ENCODE measurements around the gene SLC9A9.

SLC9A9 gene

GRCh38 chr3:143514109-143514508, 334.2 kb downstream of the SLC9A9 start:
- no peak for DNase-seq (ENCODE audit: low read depth)
- H3K4me3 ChIP-seq (ENCODE audit: control insufficient read depth, low read depth, low read length): no peak overlapping the region
- TF ChIP-seq, protein P1, sequence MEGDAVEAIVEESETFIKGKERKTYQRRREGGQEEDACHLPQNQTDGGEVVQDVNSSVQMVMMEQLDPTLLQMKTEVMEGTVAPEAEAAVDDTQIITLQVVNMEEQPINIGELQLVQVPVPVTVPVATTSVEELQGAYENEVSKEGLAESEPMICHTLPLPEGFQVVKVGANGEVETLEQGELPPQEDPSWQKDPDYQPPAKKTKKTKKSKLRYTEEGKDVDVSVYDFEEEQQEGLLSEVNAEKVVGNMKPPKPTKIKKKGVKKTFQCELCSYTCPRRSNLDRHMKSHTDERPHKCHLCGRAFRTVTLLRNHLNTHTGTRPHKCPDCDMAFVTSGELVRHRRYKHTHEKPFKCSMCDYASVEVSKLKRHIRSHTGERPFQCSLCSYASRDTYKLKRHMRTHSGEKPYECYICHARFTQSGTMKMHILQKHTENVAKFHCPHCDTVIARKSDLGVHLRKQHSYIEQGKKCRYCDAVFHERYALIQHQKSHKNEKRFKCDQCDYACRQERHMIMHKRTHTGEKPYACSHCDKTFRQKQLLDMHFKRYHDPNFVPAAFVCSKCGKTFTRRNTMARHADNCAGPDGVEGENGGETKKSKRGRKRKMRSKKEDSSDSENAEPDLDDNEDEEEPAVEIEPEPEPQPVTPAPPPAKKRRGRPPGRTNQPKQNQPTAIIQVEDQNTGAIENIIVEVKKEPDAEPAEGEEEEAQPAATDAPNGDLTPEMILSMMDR (conservative IDR thresholded peaks at IDR 0.05; ENCODE audit: control insufficient read depth, insufficient read depth, low read depth, low read length): no peak

DNA sequence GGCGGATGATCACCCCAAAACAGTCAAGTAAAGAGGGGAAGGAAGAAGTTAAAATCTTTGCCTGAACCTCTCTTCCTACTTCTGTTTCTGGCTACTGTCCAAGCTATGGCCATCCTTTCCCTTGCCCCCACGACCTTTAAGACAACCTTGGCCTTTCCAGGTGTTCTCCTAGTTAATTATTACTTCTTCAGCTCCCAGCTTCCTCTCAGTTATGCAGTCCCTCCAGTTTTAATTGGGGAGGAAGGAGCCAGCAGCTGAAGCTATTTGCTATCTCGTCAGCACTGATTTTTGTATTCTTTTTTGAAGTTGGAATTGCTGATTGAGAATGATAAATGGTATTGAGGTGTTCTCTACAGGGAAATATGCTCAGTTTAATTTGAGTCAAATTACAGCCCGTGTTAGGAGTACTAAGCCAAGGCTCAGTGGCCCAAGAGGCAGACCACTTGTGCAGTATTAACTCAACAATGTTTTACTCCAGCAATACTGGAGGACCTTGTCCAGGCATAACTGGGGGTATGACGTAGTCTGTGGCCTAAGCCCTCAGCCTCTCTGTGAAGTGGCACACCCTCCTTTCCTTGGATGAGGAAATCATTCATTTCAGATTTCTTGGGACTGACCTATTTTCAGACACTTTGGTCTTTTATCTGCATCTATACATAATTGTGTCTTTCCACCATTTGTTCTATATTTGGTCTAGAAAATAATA, 336.9 kb downstream of the SLC9A9 start:
- no peak for DNase-seq (ENCODE audit: low read depth)
- TF ChIP-seq, protein P1 (conservative IDR thresholded peaks at IDR 0.05; ENCODE audit: control insufficient read depth, insufficient read depth, low read depth, low read length): no peak
- no peak overlapping the region for H3K4me3 ChIP-seq (ENCODE audit: control insufficient read depth, low read depth, low read length)

GRCh38 chr3:143510601-143511000, 337.7 kb downstream of the SLC9A9 start:
- TF ChIP-seq, protein P1 (conservative IDR thresholded peaks at IDR 0.05; ENCODE audit: control insufficient read depth, insufficient read depth, low read depth, low read length): no peak
- DNase-seq (ENCODE audit: low read depth): no peak
- no peak overlapping the region for H3K4me3 ChIP-seq (ENCODE audit: control insufficient read depth, low read depth, low read length)

- TF ChIP-seq, protein P1 (conservative IDR thresholded peaks at IDR 0.05; ENCODE audit: control insufficient read depth, insufficient read depth, low read depth, low read length): no peak
- DNase-seq (ENCODE audit: low read depth): peak; percentile 92
- H3K4me3 ChIP-seq (ENCODE audit: control insufficient read depth, low read depth, low read length): no peak overlapping the region
These were observed 340.3 kb downstream of the SLC9A9 start for GRCh38 chr3:143507735-143508580.

DNA sequence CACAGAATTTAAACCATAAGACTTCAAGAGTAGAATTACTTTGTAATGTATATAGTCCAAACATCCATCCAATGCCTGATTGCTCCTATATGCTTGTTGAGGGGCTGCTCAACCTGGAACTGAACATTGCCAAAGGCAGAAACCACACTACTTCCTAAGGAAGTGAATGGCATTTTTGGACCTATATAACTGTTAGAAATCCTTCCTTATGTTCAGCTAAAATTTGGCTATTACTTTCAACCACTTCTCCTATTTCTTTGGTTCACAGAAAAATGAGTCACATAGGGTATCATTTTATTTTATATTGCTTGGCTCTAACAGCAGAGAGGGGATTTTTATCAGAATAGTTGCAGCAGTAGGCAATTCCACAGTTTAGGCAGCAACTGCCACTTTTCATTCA, 342.1 kb downstream of the SLC9A9 start:
- no peak for DNase-seq (ENCODE audit: low read depth)
- H3K4me3 ChIP-seq (ENCODE audit: control insufficient read depth, low read depth, low read length): no peak overlapping the region
- TF ChIP-seq, protein P1 (conservative IDR thresholded peaks at IDR 0.05; ENCODE audit: control insufficient read depth, insufficient read depth, low read depth, low read length): no peak

- DNase-seq (ENCODE audit: low read depth): no peak
- TF ChIP-seq, protein P1 (conservative IDR thresholded peaks at IDR 0.05; ENCODE audit: control insufficient read depth, insufficient read depth, low read depth, low read length): no peak
- no peak overlapping the region for H3K4me3 ChIP-seq (ENCODE audit: control insufficient read depth, low read depth, low read length)
These were observed 344.9 kb downstream of the SLC9A9 start for GRCh38 chr3:143503325-143503885.
